Adipose tissue (tissue), 3 donors: ENCODE results near the gene CCR3. TPM values are rescaled to one million over a fixed set of nuclear protein-coding genes. Genes with fewer than 3 reads are reported as not detected.

Experiments used
- H3K27ac ChIP-seq: one replicate; pipeline ENCODE4 v1.5.1; 2013; ENCODE audit warnings: low read depth, low read length
- WGBS, 3 donors: extraction: QIAGEN DNeasy Blood & Tissue Kit; methylation state at CpG; one replicate each; pipeline ENCODE4 v1.1.7; 2013; 5-methylcytosine and 5-hydroxymethylcytosine counted together
- polyA plus RNA-seq, 3 donors: library from polyadenylated mRNA; stranded (reverse); fragments of 200-250 nt; gene quantifications; one replicate each; pipeline ENCODE4 v1.2.3, GENCODE V29; 2013
- donor health status: healthy with polysubstance abuse.
- donor health status: Bipolar disorder and iron deficiency.
- donor health status: healthy.

Gene CCR3
- polyA plus RNA-seq, 3 donors = 0.04 TPM; not detected in 2

DNA sequence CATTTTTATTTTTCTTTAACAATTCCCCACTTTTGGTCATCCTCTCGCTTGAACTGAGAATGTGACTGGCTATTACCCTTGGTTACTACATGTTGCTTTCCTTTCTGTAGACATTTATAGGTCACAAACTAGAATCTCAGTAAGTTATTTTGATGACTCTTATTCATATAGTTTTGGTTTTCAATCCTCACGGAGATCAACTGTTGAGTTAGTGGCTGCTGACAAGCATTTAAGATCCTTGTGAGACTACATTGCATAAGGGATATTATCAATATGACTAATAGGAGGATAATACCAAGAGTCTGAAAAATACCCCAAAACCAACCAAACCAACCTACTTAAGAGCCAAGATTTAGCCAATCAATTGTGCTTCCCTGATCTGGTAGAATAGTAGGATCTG is 16.3 kb downstream of the CCR3 start:
- no peak overlapping the region for H3K27ac ChIP-seq
- 87 to 93% (median 88%) methylated on average over 2 of the region's 2 CpGs for WGBS, 3 donors

DNA sequence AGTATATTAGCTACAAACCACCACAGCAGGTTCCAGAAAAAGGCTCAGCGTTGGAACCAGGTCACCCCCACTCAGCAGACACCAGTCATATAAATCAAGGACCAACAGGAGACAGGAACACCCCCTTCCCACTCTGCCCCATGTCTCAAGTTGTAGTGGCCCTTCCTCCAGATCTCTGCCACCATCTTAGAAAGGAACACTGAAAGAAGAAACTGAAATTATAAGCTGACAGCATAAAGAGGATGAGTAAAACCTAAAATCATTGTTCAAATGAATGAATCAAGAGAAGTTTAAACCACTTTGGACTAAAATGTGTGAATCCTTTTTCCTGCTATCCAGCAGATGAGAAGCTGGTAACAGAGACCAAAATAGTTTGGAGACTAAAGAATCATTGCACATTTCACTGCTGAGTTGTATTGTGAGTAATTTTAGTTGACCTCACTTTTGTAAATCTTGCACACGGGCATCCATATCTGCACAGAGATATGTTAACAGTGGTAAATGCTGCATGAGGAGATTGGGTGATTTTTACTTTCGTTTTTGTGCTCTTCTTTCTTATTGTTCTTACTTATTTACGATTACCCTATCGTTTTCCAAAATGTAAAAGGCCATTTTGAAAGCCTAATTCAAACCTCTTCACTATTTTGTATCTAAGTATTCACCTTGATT is 19.8 kb downstream of the CCR3 start:
- H3K27ac ChIP-seq = no peak overlapping the region
- WGBS, 3 donors = 54 to 59% (median 56%) methylated on average over 5 of the region's 5 CpGs

DNA sequence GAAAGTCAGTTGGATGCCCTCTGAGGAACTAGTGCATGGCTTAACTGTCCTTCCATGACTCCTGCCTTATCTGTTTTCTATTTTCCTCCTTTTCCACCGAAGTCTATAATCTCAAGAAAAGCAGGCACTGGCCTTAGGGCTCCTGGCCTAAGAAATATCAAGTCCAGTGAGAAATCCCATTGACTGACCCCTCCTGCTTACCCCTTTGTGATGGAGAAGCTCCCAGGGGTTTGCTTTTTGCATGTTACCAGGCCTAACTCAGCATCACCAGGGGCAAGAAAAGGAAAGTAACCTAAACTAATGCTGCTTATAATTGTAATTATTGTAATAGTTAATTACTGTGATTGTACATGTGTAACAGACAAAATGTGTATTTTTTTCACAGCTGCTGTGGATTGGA is 21.7 kb downstream of the CCR3 start:
- no peak overlapping the region for H3K27ac ChIP-seq
- WGBS, 3 donors = 64 to 77% (median 72%) methylated on average over 1 of the region's 1 CpG

- WGBS, 3 donors = 88 to 92% (median 89%) methylated on average over 4 of the region's 4 CpGs
- H3K27ac ChIP-seq = no peak overlapping the region
These were observed 24.3 kb downstream of the CCR3 start for GRCh38 chr3:46266598-46266997.

- 65 to 68% (median 67%) methylated on average over 2 of the region's 2 CpGs for WGBS, 3 donors
- no peak overlapping the region for H3K27ac ChIP-seq
These were observed 27.3 kb downstream of the CCR3 start for GRCh38 chr3:46269556-46269955.

DNA sequence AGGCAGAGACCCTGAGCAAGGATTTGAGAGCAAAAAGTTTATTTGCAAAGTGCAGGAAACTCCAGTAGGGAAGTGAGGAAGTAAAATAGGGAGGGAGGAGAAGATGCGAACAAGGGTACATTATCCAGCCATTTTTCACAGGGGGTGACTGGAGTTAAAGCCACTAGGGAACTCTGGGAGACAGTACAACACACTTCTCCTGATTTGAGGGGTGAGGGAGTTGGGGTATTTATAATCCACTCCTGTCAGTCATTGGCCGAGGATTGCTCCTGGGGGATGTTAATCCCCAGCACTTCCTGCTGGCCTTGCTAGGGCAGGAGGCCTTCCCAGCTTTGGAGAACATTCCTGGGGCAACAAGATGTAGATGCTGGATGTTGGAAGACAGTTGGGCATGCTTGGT is 28.2 kb downstream of the CCR3 start:
- WGBS, 3 donors = 75 to 77% (median 76%) methylated on average over 2 of the region's 2 CpGs
- H3K27ac ChIP-seq = no peak overlapping the region

- 42 to 62% (median 45%) methylated on average over 4 of the region's 4 CpGs for WGBS, 3 donors
- H3K27ac ChIP-seq = no peak overlapping the region
These were observed 29.0 kb downstream of the CCR3 start for GRCh38 chr3:46271209-46271745.

DNA sequence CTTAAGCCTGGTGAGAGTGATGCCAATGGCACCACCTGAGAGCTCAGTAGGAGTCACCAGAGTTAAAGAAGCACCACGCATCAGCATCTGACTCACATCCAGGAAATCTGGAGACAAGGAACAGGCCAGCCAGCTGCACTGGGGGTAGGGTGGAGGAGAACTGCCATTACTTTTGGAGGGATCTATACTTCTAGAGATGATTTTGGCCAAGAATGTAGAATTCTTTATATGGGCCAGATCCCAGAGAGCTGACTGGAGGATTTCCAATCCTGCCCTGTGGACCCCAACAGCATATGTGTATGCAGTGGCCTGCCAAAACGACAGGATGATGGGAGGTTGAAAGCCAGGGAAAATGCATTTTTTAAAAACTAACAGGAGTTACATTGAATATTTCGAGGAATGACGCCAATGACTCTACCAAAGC is 29.8 kb downstream of the CCR3 start:
- H3K27ac ChIP-seq = no peak overlapping the region
- WGBS, 3 donors = 51 to 63% (median 57%) methylated on average over 4 of the region's 4 CpGs

DNA sequence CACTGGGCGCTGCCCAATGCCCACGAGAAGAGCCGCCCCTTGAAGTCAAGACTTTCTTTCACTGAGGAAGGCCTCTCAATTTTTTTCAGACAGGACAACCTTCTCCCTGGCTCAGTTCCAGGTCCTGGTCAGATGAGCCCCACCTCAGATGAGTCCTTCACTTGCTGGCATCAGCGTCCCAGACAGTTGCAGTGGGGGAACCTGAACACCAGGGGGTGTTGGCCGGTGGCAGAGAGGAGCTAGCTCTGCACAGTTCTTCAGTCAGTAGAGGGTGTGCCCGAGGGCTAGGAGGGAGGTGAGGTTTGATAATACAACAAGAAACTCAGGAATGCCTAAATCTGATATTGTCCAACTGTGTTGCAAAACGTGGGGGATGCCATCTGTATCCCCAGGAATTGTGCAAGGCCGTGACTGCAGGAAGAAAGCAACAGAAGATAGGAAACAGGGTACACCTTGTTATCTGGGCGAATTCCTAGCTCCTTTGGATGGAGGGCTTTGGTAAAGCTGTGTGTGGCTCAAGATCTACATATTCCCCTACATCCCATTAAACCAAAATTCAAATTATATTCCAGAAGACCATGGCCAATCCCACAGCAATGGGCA is 34.3 kb downstream of the CCR3 start:
- no peak overlapping the region for H3K27ac ChIP-seq
- 53 to 54% (median 53%) methylated on average over 9 of the region's 9 CpGs for WGBS, 3 donors

DNA sequence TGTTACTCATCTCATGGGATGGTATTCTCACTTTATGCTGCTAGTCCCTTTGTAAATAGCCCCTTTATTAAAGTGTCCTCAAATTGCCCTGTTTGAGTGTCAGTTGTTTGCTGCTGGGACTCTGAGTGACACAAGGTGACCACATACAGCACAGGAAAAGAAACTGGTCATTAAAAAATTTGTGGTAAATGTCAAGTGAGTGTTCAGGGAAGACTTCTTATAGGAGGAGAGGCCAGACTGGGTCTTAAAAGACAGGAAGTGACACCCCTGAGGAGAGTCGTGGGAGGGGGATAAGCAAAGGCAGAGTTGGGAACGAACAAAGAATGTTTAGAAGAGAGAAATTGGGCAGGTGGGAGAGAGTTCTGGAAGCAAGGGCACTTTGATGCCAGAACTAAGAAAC is 35.2 kb downstream of the CCR3 start:
- no peak overlapping the region for H3K27ac ChIP-seq
- WGBS, 3 donors = 44 to 56% (median 49%) methylated on average over 2 of the region's 2 CpGs

DNA sequence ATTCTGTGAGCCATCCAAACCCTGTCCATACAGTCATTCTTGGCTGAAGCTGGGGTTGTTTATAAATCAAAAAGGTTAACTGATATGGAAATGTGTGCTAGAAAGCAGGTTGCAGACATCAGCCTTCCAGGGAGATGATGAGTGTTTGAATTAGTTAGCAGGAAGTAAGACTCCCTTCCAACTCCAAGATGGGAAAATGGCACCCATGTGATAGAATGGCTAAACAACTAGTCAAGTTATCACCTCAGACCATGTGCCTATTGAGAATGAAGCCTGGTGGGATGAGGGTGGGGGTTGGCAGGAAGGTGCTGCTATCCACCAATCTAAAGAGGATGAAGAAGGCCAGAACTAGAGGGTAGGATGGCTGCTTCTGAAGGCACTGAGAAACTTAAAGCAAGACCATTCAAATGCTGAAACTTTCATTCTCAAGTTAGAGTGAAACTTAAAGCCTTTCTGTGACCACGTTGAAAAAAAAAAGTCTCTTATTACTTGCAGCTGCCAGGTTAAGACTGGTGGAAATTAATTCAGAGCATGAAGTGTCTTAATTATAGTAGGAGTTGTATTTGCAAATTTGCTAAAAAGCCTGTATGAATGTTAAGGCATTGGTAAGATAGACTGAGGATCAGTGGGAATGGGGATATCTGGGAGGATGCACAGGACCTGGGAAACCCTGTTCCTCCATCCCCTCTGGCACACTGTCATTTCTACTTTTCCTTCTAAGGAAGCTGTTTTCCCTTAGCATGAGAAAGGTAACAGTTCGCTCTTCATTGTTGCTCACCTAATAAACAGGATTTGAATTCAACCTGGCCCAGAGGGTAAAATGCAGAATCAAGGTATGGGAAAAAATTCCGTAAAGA is 36.8 kb downstream of the CCR3 start:
- 89 to 98% (median 97%) methylated on average over 3 of the region's 3 CpGs for WGBS, 3 donors
- H3K27ac ChIP-seq = no peak overlapping the region

- WGBS, 3 donors = 84 to 89% (median 87%) methylated on average over 5 of the region's 5 CpGs
- no peak overlapping the region for H3K27ac ChIP-seq
These were observed 38.0 kb downstream of the CCR3 start for GRCh38 chr3:46280105-46280797.

- no peak overlapping the region for H3K27ac ChIP-seq
- 90 to 100% (median 96%) methylated on average over 1 of the region's 1 CpG for WGBS, 3 donors
These were observed 39.3 kb downstream of the CCR3 start for GRCh38 chr3:46281551-46281950.

DNA sequence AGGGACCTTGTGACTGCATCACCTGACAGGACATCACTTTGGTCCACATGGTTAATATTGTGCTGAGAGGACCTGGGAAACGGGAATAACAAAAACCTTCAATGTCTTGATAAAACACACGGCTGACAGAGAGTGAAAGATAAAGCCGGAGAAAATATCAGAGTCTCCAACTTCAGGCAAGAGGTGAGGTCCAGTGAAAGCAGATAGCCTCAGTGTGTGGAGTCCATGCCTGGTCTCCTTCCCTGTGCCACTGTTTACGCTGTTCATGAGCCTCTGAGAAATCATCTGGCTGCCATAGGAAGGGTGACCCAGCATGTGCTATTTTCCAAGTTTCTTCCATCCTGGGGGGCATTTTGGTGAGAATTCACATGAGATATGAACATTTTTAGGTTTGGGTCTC is 39.8 kb downstream of the CCR3 start:
- H3K27ac ChIP-seq = no peak overlapping the region
- WGBS, 3 donors = 50 to 80% (median 77%) methylated on average over 4 of the region's 4 CpGs

- WGBS, 3 donors = 69 to 85% (median 82%) methylated on average over 2 of the region's 2 CpGs
- no peak overlapping the region for H3K27ac ChIP-seq
These were observed 40.4 kb downstream of the CCR3 start for GRCh38 chr3:46282696-46283095.

DNA sequence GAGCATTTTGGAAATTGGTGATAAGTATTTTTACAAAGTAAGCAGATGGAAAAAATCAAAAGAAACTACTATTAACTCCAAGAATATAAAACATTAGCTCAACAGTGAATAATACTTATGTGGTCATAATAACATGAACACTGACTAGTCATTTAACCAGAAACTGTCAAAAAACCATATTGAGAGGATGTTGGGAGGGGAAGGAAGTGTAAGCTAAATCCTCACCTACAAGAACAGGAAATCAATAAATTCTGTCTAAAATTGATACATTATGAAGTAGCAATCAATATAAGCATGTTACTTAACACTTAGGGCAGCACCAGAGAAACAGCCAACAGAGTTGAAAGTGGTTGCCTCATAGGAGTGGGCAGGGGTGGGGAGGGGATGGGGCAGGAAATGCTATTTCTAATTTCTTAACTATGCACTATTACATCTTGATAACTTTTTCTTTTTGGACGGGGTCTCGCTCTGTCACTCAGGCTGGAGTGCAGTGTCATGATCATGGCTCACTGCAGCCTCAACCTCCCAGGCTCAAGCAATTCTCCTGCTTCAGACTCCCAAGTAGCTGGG is 41.7 kb downstream of the CCR3 start:
- 41 to 81% (median 76%) methylated on average over 2 of the region's 2 CpGs for WGBS, 3 donors
- no peak overlapping the region for H3K27ac ChIP-seq

DNA sequence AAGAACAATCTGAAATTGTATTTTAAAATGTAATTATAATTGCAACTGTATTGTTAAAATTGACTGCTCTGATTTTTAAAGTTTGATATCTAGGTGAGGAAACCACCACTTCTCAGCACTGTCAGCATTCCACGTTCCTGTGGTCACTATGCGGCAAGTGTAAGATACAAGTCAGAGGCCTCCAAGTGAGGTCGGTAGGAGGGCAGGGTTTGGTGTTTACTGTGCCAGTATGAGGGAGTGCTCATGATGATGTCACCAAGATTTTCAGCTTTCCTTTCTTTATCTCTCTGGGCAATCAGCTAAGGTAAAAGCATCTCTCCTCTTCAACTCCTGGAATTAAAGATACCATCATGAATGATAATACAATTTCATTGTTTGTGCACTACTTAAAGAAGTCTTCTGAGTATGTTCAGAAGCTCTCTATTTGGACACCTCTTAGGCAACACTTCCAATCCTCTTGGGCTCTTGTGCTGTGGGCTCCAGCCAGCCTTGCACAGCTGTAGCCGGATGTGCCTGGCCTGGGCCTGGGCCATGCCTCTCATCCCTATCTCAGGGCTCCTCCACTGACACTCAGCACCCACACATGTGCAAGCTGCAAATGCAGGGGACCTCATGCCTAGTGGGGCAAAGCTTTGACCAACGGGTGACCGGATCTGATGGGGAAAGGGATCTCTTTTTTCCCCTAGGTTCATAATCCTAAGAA is 42.9 kb downstream of the CCR3 start:
- 65 to 69% (median 67%) methylated on average over 6 of the region's 6 CpGs for WGBS, 3 donors

More for the DNA sequence above, 42.9 kb downstream of the CCR3 start:
- no peak overlapping the region for H3K27ac ChIP-seq
